Upper lobe of left lung (tissue), 4 donors: ENCODE data around the gene IGFBP6.

Experiments
- CTCF ChIP-seq, 6 experiments: fragments of 450-650 bp in 4 of 6; fragments of 200-600 bp in 2 of 6; sonication (generic) in 2 of 6; IDR thresholded peaks; one replicate each; pipeline ENCODE4 v1.5.1; 2016 to 2019; ENCODE audit warnings: antibody characterized with exemption in 6 of 6
- EP300 ChIP-seq, 4 donors: sonication (generic); formaldehyde crosslinking; IDR thresholded peaks; one replicate each; pipeline ENCODE4 v1.5.1; 2017; ENCODE audit warnings: antibody characterized with exemption in 4 of 4, control low read depth in 2 of 4
- POLR2A ChIP-seq, 4 donors: fragments of 450-650 bp; IDR thresholded peaks; one replicate each; pipeline ENCODE4 v1.5.1; 2016 to 2017; ENCODE audit warnings: antibody characterized with exemption in 4 of 4, mild to moderate bottlenecking in 2 of 4
- POLR2AphosphoS5 ChIP-seq, 2 donors: sonication (generic); formaldehyde crosslinking; IDR thresholded peaks; one replicate each; pipeline ENCODE4 v1.5.1; 2017; ENCODE audit warnings: antibody characterized with exemption in 2 of 2

- TF ChIP-seq CTCF (IDR thresholded peaks at IDR 0.05) (no peak), EP300 (IDR thresholded peaks at IDR 0.05) (no peak), POLR2A (IDR thresholded peaks at IDR 0.05) (no peak), POLR2AphosphoS5 (IDR thresholded peaks at IDR 0.05) (no peak)
Observed at GRCh38 chr12:53055471-53056266, 41.8 kb upstream of the IGFBP6 start.
